ENCODE results near the gene GET4. TPM values are rescaled to one million over a fixed set of nuclear protein-coding genes. Genes with fewer than 3 reads are reported as not detected.

GET4 gene
- polyA plus RNA-seq, 1 of the 3 experiments (the other 2 are of a cell fraction), result 63.1 TPM

- H3K36me3 ChIP-seq (replicated peaks in 1 of 2; ENCODE audit: control insufficient read depth in 1 of 2, insufficient read depth in 2 of 2, low read length in 1 of 2), result peaks cover 58 to 69% of the 10 kb centered on the region in 2 experiments
- CTCF ChIA-PET, result interaction anchor here (1.0 to 2.2 kb wide), 4 partner anchors 14 to 63 kb away, joined by 4 to 7 read pairs (median 5); no protein-coding TSS in a partner anchor
- POLR2A ChIA-PET, result no interaction called here
These were observed 26.6 kb upstream of the GET4 start for GRCh38 chr7:849781-850180.

GRCh38 chr7:851204-851603 is 25.1 kb upstream of the GET4 start:
- WGBS (ENCODE audit: low lambda C conversion rate), result 91% methylated on average over 14 of the region's 14 CpGs
- TF ChIP-seq ZBTB33 (IDR thresholded peaks at IDR 0.05; ENCODE audit: borderline replicate concordance, low read depth) (no peak), NRF1 (IDR thresholded peaks at IDR 0.05; ENCODE audit: low read depth, low read length) (no peak), RAD21 (IDR thresholded peaks at IDR 0.05; ENCODE audit: low read length) (no peak), EZH2phosphoT487 (IDR thresholded peaks at IDR 0.05; ENCODE audit: borderline replicate concordance, low read depth) (no peak), FOXM1 (IDR thresholded peaks at IDR 0.05; ENCODE audit: low read depth) (no peak), JUND (IDR thresholded peaks at IDR 0.05) (no peak), MEF2A (IDR thresholded peaks at IDR 0.05; ENCODE audit: borderline replicate concordance, low read depth) (no peak), IRF3 (IDR thresholded peaks at IDR 0.05; ENCODE audit: low read depth, low read length) (no peak), USF1 (IDR thresholded peaks at IDR 0.05; ENCODE audit: borderline replicate concordance, low read depth) (no peak), GATA2 (CRISPR knock-in tag; IDR thresholded peaks at IDR 0.05) (no peak), ELF1 (IDR thresholded peaks at IDR 0.05) (no peak)
- peaks cover 42% of the 10 kb centered on the region; the same call in 1 of the 2 replicates for H3K79me2 ChIP-seq (ENCODE audit: insufficient read depth)

More at GRCh38 chr7:849781-850180, 26.6 kb upstream of the GET4 start:
- DNase-seq, result no peak
- H2AFZ ChIP-seq (ENCODE audit: low read depth), result no peak overlapping the region
- no peaks in the 10 kb centered on the region for H3K27me3 ChIP-seq (ENCODE audit: insufficient read depth)
- H3F3A ChIP-seq (replicated peaks; ENCODE audit: insufficient read depth), result no peaks in the 10 kb centered on the region
- WGBS (ENCODE audit: low lambda C conversion rate), result 96% methylated on average over 19 of the region's 19 CpGs
- H3K9ac ChIP-seq, result no peak overlapping the region
- H3K4me2 ChIP-seq, result no peak overlapping the region
- no peaks in the 10 kb centered on the region for H4K20me1 ChIP-seq (ENCODE audit: insufficient read depth)
- TF ChIP-seq IRF3 (IDR thresholded peaks at IDR 0.05; ENCODE audit: low read depth, low read length), result no peak
- TF ChIP-seq SMC3 (IDR thresholded peaks at IDR 0.05; ENCODE audit: low read depth, low read length), result no peak
- no peaks in the 10 kb centered on the region for H3K4me1 ChIP-seq (ENCODE audit: control insufficient read depth in 1 of 2, insufficient read depth in 2 of 2, low read depth in 1 of 2, low read length in 1 of 2)
- H3K27ac ChIP-seq (ENCODE audit: low read depth in 2 of 2, low read length in 1 of 2), result no peak overlapping the region
- H3K9me3 ChIP-seq, result no peaks in the 10 kb centered on the region
- H3K4me3 ChIP-seq (ENCODE audit: low read depth in 2 of 2, low read length in 1 of 2), result no peak overlapping the region
- peaks cover 55% of the 10 kb centered on the region; the same call in 1 of the 2 replicates for H3K79me2 ChIP-seq (ENCODE audit: insufficient read depth)
- H3K9me2 ChIP-seq, result no peaks in the 10 kb centered on the region

More at GRCh38 chr7:851204-851603, 25.1 kb upstream of the GET4 start:
- Histone ChIP-seq H2AFZ (ENCODE audit: low read depth) (no peak overlapping the region), H3K27ac (ENCODE audit: low read depth in 2 of 2, low read length in 1 of 2) (no peak overlapping the region), H3K9me3 (no peaks in the 10 kb centered on the region), H3F3A (replicated peaks; ENCODE audit: insufficient read depth) (no peaks in the 10 kb centered on the region), H3K9ac (no peak overlapping the region), H3K36me3 (replicated peaks in 1 of 2; ENCODE audit: control insufficient read depth in 1 of 2, insufficient read depth in 2 of 2, low read length in 1 of 2) (peaks cover 63 to 70% of the 10 kb centered on the region in 2 experiments), H3K4me1 (ENCODE audit: control insufficient read depth in 1 of 2, insufficient read depth in 2 of 2, low read depth in 1 of 2, low read length in 1 of 2) (no peaks in the 10 kb centered on the region), H4K20me1 (ENCODE audit: insufficient read depth) (no peaks in the 10 kb centered on the region), H3K4me2 (no peak overlapping the region), H3K9me2 (no peaks in the 10 kb centered on the region), H3K4me3 (ENCODE audit: low read depth in 2 of 2, low read length in 1 of 2) (no peak overlapping the region), H3K27me3 (ENCODE audit: insufficient read depth) (no peaks in the 10 kb centered on the region)
- DNase-seq, result no peak
- POLR2A ChIA-PET, result no interaction called here
- CTCF ChIA-PET, result interaction anchor here (1.0 to 14.6 kb wide), 5 partner anchors 15 to 518 kb away, joined by 3 to 123 read pairs (median 5); no protein-coding TSS in a partner anchor
